GM10248 (cell line): ENCODE results near the gene FRZB.

ENCODE experiments used
- CTCF ChIA-PET: fragments of 300-600 bp; sonication (Branson Sonifier 250); formaldehyde crosslinking; extraction: SDS; loops from one replicate; lab custom pipeline; 2021; ENCODE audit warnings: antibody characterized with exemption; lab: Yijun Ruan, JAX
- POLR2A ChIA-PET: fragments of 350-650 bp; sonication (Branson Sonifier 250); formaldehyde crosslinking; extraction: SDS; loops from one replicate; lab custom pipeline; 2020; ENCODE audit warnings: antibody characterized with exemption; lab: Yijun Ruan, JAX
- DNase-seq: peaks from one replicate; pipeline ENCODE4 v3.0.0; 2012; ENCODE audit errors: extremely low spot score
- TF ChIP-seq, protein P1 (sequence below): IDR thresholded peaks from 2 replicates; pipeline ENCODE4 v1.5.1; 2012; ENCODE audit warnings: mild to moderate bottlenecking, low read depth; ENCODE audit errors: extremely low read depth, missing control alignments, control extremely low read depth

The FRZB gene

DNA sequence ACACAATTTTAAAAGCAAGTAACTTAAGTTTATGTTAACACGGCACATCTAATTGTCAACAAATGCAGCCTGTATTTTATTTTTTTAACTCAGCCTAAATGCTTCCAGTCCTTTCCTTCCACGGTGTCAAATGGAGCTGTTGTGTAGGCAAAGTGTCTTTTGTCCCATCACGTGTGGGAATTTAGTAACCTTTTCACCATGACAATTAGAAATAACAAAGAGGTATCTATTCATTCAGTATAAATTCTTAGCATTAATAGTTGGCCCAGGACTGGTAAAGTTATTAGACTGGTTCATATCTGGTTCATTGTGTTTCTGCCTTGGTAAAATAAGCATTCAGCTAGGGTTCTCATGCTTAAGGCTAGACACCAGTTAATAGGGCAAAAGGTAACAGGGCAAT lies 47.9 kb downstream of the FRZB start:
- ChIA-PET CTCF (interaction anchor here (1.4 to 2.2 kb wide), 3 partner anchors 10 to 88 kb away, joined by 4 to 9 read pairs (median 4); no protein-coding TSS in a partner anchor), POLR2A (no interaction called here)
- TF ChIP-seq, protein P1, sequence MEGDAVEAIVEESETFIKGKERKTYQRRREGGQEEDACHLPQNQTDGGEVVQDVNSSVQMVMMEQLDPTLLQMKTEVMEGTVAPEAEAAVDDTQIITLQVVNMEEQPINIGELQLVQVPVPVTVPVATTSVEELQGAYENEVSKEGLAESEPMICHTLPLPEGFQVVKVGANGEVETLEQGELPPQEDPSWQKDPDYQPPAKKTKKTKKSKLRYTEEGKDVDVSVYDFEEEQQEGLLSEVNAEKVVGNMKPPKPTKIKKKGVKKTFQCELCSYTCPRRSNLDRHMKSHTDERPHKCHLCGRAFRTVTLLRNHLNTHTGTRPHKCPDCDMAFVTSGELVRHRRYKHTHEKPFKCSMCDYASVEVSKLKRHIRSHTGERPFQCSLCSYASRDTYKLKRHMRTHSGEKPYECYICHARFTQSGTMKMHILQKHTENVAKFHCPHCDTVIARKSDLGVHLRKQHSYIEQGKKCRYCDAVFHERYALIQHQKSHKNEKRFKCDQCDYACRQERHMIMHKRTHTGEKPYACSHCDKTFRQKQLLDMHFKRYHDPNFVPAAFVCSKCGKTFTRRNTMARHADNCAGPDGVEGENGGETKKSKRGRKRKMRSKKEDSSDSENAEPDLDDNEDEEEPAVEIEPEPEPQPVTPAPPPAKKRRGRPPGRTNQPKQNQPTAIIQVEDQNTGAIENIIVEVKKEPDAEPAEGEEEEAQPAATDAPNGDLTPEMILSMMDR, result no peak
- no peak for DNase-seq

DNA sequence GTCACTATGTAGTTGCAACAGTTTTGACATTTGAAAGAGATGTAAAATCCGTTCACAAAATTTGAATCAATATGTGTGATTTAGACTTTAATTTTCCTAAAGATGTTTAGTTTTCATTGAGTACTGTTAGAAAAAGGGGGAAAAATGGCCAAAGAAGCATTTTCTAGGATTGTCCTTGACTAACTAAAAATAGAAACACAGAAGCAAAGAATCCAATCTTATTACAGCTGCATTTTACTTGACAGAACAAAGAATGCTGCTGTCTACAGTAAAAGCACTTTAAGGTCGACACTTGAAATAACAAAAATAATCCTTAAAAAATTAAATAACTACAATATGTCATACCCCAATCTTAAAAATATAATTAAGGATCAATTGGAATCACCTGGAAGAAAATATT lies 48.9 kb downstream of the FRZB start:
- DNase-seq, result no peak
- TF ChIP-seq, protein P1, result no peak
- ChIA-PET CTCF (interaction anchor here (1.8 to 2.2 kb wide), 2 partner anchors 9 to 12 kb away, joined by 4 to 9 read pairs; no protein-coding TSS in a partner anchor), POLR2A (no interaction called here)

DNA sequence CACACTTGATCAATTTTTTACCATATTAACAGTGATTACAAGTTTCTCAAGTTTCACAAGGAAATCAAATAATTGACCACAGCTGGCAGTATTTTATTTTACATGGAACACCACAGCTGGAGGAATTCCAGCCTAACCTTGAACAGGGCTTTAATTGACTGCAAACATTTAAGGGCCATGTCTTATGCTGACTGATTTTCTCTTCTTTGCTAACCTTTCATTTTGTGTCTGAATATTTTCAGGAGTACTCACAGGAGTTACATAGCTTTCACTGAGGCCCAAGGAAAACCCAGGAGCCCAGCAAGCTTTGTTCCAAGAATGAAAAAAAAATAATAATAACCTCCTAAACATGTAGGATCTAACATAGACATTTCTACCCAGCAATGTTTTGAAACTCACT lies 49.6 kb downstream of the FRZB start:
- ChIA-PET POLR2A (no interaction called here), CTCF (no interaction called here)
- DNase-seq, result no peak
- TF ChIP-seq, protein P1, result no peak

DNA sequence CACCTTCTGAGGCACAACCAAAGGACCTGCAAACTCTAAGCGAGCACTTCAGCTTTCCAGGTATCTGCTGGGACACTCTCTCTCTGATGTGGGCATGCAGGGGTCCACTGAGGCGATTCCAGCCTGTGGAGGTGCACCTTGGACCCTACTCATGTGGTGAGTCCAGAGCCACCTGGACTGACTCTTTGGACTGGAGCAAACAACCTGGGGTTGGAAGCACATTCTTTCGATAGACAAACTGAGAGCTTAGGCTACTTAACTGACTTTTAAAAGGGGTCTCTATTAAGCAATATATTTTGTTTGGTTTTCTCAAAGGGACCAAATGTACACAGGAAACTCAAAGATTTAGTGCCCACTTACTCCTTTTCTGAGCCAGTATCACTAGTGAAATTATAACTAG lies 51.6 kb downstream of the FRZB start:
- TF ChIP-seq, protein P1, result no peak
- ChIA-PET POLR2A (no interaction called here), CTCF (interaction anchor here (1.3 kb wide), 1 partner anchor 12 kb away, joined by 4 read pairs; no protein-coding TSS in a partner anchor)
- DNase-seq, result no peak

DNA sequence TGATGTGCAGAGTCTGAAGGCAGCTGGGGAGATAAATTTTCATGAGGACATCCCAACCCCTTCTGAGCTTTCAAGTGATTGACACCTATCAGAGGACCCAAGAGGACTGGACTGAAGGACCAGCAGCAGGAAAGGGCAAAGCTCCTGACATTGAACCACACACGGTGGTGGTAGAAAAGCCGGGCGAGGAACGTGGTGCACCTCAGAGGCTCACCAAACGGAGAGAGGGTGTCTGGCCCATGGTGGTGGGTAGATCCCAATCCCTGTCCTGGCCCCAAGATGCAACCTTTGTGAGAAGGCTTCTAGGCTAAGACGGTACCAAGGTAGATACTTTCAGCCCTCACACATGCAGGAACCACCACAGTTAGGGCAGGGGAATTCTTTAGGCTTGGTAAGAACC lies 52.1 kb downstream of the FRZB start:
- ChIA-PET POLR2A (no interaction called here), CTCF (no interaction called here)
- DNase-seq, result no peak
- TF ChIP-seq, protein P1, result no peak

DNA sequence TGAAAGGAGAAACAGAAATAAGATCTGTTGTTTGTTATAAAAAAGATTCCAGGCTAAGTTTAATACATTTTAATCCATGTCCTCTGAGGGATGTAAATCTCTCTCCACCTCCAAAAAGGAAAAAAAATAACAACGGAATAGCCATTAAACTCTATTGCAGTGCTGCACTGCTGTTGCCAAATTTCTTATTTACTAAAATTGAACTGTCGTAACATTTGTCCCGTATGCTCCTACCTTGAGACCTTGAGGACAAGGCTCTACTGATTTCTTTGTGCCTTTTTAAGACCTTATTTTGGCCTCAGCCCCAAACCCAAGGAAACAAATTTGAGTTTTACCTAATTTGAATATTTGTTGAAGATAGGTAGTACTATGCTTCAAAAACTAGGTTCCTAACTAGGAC lies 56.4 kb downstream of the FRZB start:
- DNase-seq, result no peak
- ChIA-PET POLR2A (no interaction called here), CTCF (interaction anchor here (0.9 kb wide), 1 partner anchor 14 kb away, joined by 3 read pairs; no protein-coding TSS in a partner anchor)
- TF ChIP-seq, protein P1, result no peak

DNA sequence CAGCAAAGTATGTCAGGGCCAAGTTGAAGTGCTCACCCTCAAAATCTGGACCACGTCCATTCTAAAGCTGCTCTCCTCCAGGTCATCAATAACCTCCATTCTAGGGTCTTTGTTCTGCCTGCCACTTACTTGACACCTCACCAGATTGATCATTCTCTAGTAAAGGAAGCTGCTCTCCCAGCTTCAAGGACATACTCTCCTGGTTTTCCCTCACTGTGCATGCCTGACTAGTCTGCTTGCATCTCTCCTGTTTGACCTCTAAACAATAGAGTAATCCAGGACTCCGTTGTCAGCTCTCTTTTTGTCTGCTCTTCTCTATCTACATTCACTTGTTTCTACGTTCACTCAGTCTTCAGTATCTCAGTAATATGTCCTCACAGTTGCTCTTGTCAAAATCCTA lies 59.1 kb downstream of the FRZB start:
- ChIA-PET POLR2A (no interaction called here), CTCF (interaction anchor here (1.0 to 2.6 kb wide), 4 partner anchors 11 to 34 kb away, joined by 3 to 9 read pairs (median 4); no protein-coding TSS in a partner anchor)
- DNase-seq, result no peak
- TF ChIP-seq, protein P1, result no peak
